ENCODE results near the gene SLC35F3.
A peak's percentile ranks its signal among the peaks of the same experiment; 100 is the strongest.
"Not testable (repeated sequence)": the region's sequence is repeated elsewhere in the genome, so short reads cannot be mapped to it uniquely, and the experiment has no call there.

SLC35F3 gene

DNA sequence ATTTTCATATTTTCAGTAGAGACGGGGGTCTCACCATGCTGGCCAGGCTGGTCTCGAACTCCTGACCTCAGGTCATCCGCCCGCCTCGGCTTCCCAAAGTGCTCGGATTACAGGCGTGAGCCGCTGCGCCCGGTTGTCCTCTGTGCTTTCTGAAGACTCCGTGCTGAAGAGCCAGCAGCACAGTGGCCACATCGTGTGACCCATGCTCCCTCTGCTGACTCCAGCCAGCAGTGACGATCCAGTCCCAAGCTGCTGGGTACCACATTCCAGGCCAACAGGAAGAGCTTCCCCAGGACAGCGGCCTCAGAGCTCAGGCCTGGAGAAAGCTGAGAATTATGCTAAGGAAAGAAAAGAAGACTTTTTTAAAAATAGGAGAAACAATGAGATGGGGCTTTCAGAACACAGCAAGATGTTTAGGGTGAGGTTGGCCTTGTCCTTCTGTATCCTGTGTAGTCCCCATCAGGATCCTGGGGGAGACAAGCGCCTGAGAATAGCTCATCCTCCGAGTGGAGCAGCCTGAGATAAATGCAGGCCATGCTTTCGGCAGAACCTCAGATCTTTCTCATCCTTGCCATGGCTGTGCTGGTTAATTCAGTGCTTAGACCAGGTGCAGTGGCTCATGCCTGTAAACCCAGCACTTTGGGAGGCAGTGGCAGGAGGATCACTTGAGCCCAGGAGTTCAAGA is 207.1 kb downstream of the SLC35F3 start:
- no peak for DNase-seq

DNA sequence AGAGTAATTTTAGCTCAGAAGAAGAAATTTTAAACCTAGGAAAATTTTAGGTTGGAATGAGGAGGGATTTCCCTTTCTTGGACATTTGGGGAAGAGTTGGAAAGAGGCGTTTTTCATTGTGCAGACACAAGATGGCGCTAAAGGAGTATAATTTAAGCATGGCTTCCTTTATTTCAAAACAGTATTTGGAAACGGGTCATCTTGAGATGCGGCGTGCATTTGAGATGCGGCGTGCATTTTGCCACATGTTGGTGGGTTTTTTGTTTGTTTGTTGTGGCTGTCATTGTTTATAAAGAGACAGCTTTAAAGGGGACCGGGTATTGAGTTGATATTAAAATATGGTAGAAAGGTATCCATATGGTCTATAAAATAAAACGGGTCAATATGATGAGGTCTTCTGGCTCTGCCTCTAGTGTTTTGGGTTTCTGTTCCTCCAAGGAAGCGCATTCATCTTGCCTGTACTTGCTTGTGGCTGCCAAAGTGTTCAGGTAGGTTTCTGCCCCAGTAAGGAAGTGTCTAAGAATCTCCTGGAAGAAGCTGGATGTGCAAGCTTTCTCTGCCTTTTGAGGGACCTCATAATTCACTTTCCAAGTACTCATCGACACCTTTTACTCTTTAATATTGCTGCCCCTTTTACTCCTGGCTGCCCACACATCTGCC is 210.3 kb downstream of the SLC35F3 start:
- DNase-seq: peak; percentile 27

DNA sequence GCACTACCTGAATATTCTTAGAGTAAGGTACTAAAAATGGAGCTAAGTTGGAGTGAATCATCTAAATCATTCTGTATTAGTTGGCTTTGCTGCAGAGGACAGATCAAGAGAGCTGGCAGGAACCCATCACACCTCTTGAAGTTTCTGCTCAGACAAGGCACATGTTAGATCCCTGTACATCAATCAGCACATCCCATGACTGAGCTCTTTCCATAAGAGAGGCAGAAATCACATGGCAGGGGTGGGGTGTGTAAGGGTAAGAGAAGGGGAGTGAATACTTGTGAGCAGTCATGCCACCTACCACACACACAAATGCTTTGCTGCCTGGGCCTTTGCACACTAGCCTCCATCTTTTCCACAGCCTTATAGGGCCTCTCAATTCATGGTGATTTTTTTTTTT is 214.4 kb downstream of the SLC35F3 start:
- DNase-seq: no peak

GRCh38 chr1:234119431-234119830 is 215.0 kb downstream of the SLC35F3 start:
- DNase-seq: no peak

- DNase-seq: no peak
Measured at GRCh38 chr1:234120327-234120944, 216.0 kb downstream of the SLC35F3 start.

DNA sequence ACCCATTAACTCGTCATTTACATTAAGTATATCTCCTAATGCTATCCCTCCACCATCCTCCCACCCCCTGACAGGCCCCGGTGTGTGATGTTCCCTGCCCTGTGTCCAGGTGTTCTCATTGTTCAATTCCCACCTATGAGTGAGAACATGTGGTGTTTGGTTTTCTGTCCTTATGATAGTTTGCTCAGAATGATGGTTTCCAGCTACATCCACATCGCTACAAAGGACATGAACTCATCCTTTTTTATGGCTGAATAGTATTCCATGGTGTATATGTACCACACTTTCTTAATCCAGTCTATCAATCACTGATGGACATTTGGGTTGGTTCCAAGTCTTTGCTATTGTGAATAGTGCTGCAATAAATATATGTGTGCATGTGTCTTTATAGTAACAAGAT is 217.2 kb downstream of the SLC35F3 start:
- DNase-seq: not testable (repeated sequence)

GRCh38 chr1:234122571-234122970 is 218.1 kb downstream of the SLC35F3 start:
- DNase-seq: not testable (repeated sequence)

DNA sequence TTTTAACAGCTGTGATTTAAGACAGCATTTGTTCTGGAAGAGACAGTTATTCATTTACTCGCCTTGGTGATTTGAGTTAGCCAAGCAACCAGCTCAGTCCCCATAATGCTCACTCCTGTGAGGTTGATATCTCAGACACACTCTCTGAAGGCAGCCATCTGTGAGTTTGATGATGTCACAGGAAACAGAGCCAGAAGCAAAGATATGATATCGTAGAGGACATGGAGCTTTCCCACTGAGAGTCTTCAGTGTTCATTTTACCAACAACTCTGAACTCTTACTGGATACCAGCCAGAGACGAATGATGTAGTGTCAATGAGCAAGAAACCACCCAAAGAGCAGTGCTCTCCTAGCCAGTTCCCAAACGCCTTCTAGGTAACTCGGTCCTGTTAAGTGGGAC is 219.4 kb downstream of the SLC35F3 start:
- no peak for DNase-seq

GRCh38 chr1:234125283-234125682 is 220.8 kb downstream of the SLC35F3 start:
- no peak for DNase-seq

DNA sequence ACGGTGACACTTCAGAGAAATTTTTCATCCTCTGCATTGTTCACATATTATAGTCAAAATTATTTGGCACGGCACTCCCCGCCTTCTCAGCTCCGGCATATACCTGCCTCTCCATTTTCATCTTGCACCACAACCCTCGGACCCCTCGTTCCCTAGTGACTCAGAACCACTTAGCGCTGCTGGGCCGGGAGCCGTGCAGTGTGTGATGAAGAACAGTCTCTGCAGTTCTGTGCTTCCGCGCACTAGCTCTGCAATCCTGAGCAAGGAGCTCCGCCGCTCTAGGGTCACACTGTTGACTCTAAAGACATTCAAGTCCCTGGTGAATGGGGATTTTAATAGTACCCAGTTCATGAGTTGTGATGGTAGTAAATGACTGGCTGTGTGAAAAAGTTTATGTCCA is 221.2 kb downstream of the SLC35F3 start:
- no peak for DNase-seq

GRCh38 chr1:234127026-234127671 is 222.7 kb downstream of the SLC35F3 start:
- DNase-seq: no peak

- DNase-seq: no peak
Measured at GRCh38 chr1:234132795-234133194, 228.3 kb downstream of the SLC35F3 start.

DNA sequence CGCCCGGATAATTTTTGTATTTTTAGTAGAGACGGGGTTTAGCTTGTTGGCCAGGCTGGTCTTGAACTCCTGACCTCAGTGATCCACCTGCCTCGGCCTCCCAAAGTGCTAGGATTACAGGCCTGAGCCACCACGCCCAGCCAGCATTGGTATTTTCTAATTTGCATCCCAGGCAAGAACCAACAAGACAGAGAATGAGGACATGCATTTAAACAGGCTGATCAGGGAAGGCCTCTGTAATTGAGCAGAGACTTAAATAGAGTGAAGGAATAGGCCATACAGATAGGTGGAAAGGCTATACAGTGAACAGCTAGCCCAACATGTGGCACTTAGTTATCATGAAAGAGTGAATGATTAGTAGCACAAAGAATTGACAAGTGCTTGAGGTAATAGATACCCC is 230.4 kb downstream of the SLC35F3 start:
- DNase-seq: no peak

DNA sequence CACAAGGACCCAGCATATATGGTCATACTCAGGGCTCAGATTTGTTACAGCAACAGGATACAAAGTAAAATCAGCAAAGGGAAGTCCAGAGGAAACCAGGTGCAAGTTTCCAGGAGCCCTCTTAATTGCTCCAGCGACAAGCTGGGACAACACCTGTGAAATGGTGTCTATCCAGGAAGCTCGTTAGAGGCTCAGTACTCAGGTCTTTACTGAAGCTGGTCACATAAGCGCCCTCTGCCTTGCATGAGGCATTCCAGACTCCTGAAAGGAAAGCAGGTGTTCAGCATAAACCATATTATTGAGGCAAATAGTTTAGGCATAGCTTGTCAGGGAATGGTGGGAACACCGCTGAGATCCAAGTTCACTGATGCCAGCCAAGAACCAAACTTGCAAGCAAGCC is 231.0 kb downstream of the SLC35F3 start:
- no peak for DNase-seq

DNA sequence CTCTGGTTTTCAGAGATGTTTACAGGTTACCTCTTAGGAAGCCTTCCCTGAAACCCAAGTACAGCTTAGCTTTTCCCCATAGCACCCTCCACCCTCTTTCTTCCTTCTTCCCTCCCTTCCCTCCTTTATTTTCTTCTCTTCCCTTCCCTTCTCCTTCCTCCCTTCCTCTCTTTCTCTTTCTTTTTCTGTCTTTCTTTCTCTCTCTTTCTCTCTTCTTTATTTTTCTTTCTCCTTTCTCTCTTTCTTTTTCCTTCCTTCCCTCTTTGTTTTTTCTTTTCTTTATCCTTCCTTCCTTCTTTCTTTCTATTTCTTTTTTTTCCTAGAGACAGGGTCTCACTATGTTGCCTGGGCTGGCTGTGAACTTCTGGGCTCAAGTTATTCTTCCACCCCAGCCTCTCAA is 231.6 kb downstream of the SLC35F3 start:
- no peak for DNase-seq

GRCh38 chr1:234139966-234140365 is 235.5 kb downstream of the SLC35F3 start:
- no peak for DNase-seq

DNA sequence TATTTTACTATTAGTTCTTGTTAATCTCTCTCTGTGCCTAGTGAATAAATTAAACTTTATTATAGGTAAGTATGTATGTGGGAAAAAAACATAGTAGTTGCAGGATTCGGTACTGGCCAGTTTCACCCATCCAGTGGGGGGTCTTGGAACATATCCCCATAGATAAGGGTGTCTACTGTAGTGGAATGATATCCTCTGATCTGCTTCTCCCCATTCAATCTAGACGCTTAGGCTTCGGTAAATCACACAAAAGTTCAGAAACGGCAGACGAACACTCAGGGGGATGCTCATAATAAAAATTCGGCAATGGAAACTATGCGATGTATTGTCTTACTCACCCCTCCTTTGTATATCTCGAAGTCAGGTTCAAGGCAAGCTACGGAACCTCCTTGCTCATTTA is 235.9 kb downstream of the SLC35F3 start:
- DNase-seq: no peak

GRCh38 chr1:234141006-234141405 is 236.5 kb downstream of the SLC35F3 start:
- DNase-seq: no peak

GRCh38 chr1:234143681-234144080 is 239.2 kb downstream of the SLC35F3 start:
- no peak for DNase-seq

DNA sequence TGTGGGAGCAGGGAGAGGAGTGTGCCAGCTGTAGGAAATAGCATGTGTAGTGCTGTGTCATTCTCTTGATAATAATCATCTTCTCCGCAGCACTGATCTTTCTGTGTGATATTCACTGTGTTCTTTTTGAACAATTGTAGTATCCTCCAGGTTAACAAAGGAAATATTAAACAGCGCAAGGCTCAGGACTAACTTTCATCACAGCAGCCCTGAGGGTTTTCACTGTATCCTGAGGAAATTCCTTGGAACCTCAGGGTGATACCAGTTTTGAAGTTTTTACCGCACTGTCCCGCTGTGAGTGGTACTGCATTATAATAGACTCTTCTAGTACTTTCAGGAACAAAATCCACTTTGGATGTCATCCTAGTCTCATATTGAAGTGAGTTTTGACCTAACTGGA is 240.4 kb downstream of the SLC35F3 start:
- DNase-seq: no peak

DNA sequence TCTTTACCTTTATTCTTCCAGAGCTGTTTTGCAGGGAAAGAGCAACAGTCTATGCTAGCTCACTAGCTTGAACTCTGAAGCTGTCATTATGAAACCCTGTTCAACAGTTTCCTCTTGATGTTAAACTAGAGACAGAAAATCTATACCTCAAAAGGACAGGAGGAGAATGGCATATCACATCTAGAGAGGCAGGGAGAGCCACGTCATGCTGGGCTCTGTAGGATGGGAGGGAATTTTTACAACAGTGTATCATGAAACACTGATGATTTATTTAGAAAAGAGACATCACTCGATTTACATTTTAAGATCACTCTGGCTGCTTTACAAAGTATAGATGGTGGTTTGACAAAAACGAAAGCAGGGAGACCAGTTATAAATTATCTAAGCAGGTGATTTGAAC is 243.9 kb downstream of the SLC35F3 start:
- no peak for DNase-seq

GRCh38 chr1:234148816-234149215 is 244.3 kb downstream of the SLC35F3 start:
- DNase-seq: no peak

- DNase-seq: no peak
Measured at GRCh38 chr1:234149217-234149616, 244.7 kb downstream of the SLC35F3 start.

- no peak for DNase-seq
Measured at GRCh38 chr1:234150892-234151291, 246.4 kb downstream of the SLC35F3 start.

Data from CD4-positive, alpha-beta T cell treated with Interleukin-10 for 1 hour (primary cell).